Measurements from ENCODE around the gene TSPAN9.

- no peak for TF ChIP-seq POLR2A (IDR thresholded peaks at IDR 0.05)
- TF ChIP-seq POLR2AphosphoS5 (IDR thresholded peaks at IDR 0.05), result no peak
- TF ChIP-seq CTCF (IDR thresholded peaks at IDR 0.05), result no peak
These were observed 6.1 kb upstream of the TSPAN9 start for GRCh38 chr12:3071107-3071506.

All from suprapubic skin (tissue), 4 donors.